ENCODE measurements around the gene UBQLN3.

GRCh38 chr11:5499671-5500070 lies 10.1 kb downstream of the UBQLN3 start:
- TF ChIP-seq CTCF (IDR thresholded peaks at IDR 0.05), result no peak
- TF ChIP-seq POLR2AphosphoS5 (IDR thresholded peaks at IDR 0.05; ENCODE audit: low read depth, low read length), result no peak
- TF ChIP-seq REST (IDR thresholded peaks at IDR 0.05; ENCODE audit: insufficient read depth in 1 of 2, low read depth in 2 of 2, low read length in 1 of 2), result no peak
- no peak for TF ChIP-seq SIN3A (IDR thresholded peaks at IDR 0.05; ENCODE audit: borderline replicate concordance, insufficient read depth, low read depth, low read length)
- no peak for TF ChIP-seq TCF7L2 (IDR thresholded peaks at IDR 0.05; ENCODE audit: low read depth, low read length)

Data from Panc1 (cell line).